ENCODE data around the gene GNGT2.

Gene GNGT2

GRCh38 chr17:49162866-49163265 lies 47.5 kb downstream of the GNGT2 start:
- DNase-seq, result no peak

GRCh38 chr17:49157784-49158183 lies 52.6 kb downstream of the GNGT2 start:
- no peak for DNase-seq

GRCh38 chr17:49156256-49156655 lies 54.1 kb downstream of the GNGT2 start:
- no peak for DNase-seq

Measured in CD4-positive, alpha-beta T cell treated with Interferon gamma for 1 hour (primary cell).